HG03342 (cell line): Measurements from ENCODE around the gene APOL3.
"Not testable (repeated sequence)": the region's sequence is repeated elsewhere in the genome, so short reads cannot be mapped to it uniquely, and the experiment has no call there.

ENCODE experiments used
- ATAC-seq: cut with Tn5 transposase; IDR thresholded peaks from one replicate; pipeline ENCODE4 v1.9.1; 2021; ENCODE audit warnings: mild to moderate bottlenecking, moderate library complexity; ENCODE audit not compliant: unreplicated experiment

The APOL3 gene

GRCh38 chr22:36193577-36193976 lies 33.0 kb upstream of the APOL3 start:
- ATAC-seq = no peak

GRCh38 chr22:36193171-36193570 lies 32.6 kb upstream of the APOL3 start:
- ATAC-seq = no peak

- ATAC-seq = no peak
These were observed 32.0 kb upstream of the APOL3 start for GRCh38 chr22:36192542-36192941.

- ATAC-seq = no peak
These were observed 30.7 kb upstream of the APOL3 start for GRCh38 chr22:36191106-36191836.

GRCh38 chr22:36187862-36188261 lies 27.3 kb upstream of the APOL3 start:
- ATAC-seq = not testable (repeated sequence)

GRCh38 chr22:36185828-36186624 lies 25.5 kb upstream of the APOL3 start:
- no peak for ATAC-seq

- ATAC-seq = no peak
These were observed 24.0 kb upstream of the APOL3 start for GRCh38 chr22:36184433-36185025.

- ATAC-seq = no peak
These were observed 22.9 kb upstream of the APOL3 start for GRCh38 chr22:36183446-36183845.

GRCh38 chr22:36182857-36183256 lies 22.3 kb upstream of the APOL3 start:
- ATAC-seq = no peak

- ATAC-seq = no peak
These were observed 21.5 kb upstream of the APOL3 start for GRCh38 chr22:36182056-36182455.

GRCh38 chr22:36180928-36181327 lies 20.4 kb upstream of the APOL3 start:
- ATAC-seq = no peak

GRCh38 chr22:36180038-36180880 lies 19.7 kb upstream of the APOL3 start:
- ATAC-seq = no peak

GRCh38 chr22:36177160-36177559 lies 16.6 kb upstream of the APOL3 start:
- ATAC-seq = no peak

- no peak for ATAC-seq
These were observed 15.3 kb upstream of the APOL3 start for GRCh38 chr22:36175892-36176291.

- ATAC-seq = no peak
These were observed 11.4 kb upstream of the APOL3 start for GRCh38 chr22:36171941-36172340.

GRCh38 chr22:36166518-36167220 lies 6.1 kb upstream of the APOL3 start:
- ATAC-seq = no peak

- ATAC-seq = no peak
These were observed 5.5 kb upstream of the APOL3 start for GRCh38 chr22:36166086-36166485.

- no peak for ATAC-seq
These were observed 4.6 kb upstream of the APOL3 start for GRCh38 chr22:36165141-36165540.

- ATAC-seq = no peak
These were observed 4.1 kb upstream of the APOL3 start for GRCh38 chr22:36164621-36165020.

- no peak for ATAC-seq
These were observed 2.9 kb upstream of the APOL3 start for GRCh38 chr22:36163497-36163896.
